Activated T-helper 2 cell treated with anti-CD3 and anti-CD28 coated beads, Interferon-gamma antibody, Interleukin-2, Interleukin-4, amounts not matched to agents 10 μg/mL and 5 μg/mL and 100 μg/mL, durations not matched to agents 14 hours and 24 hours and 36 hours (primary cell): ENCODE data around the gene PSPH. TPM values are rescaled to one million over a fixed set of nuclear protein-coding genes. Genes with fewer than 3 reads are reported as not detected.
"Not testable (repeated sequence)": the region's sequence is repeated elsewhere in the genome, so short reads cannot be mapped to it uniquely, and the experiment has no call there.

Experiments used
- DNase-seq: peaks from one replicate; pipeline ENCODE4 v3.0.0; 2021; ENCODE audit warnings: low spot score
- H3K27ac Mint-ChIP-seq: one replicate; pipeline ENCODE4 v1.8.0; 2021; ENCODE audit warnings: mixed read lengths
- H3K27me3 Mint-ChIP-seq: one replicate; pipeline ENCODE4 v1.8.0; 2021; ENCODE audit warnings: low read depth, mixed read lengths
- H3K36me3 Mint-ChIP-seq: one replicate; pipeline ENCODE4 v1.8.0; 2021; ENCODE audit warnings: low read depth, mixed read lengths
- H3K4me1 Mint-ChIP-seq: one replicate; pipeline ENCODE4 v1.8.0; 2021; ENCODE audit warnings: low read depth, mixed read lengths
- H3K4me3 Mint-ChIP-seq: one replicate; pipeline ENCODE4 v1.8.0; 2021; ENCODE audit warnings: low read depth, mild to moderate bottlenecking, moderate library complexity, mixed read lengths
- H3K9me3 Mint-ChIP-seq: one replicate; pipeline ENCODE4 v1.8.0; 2021; ENCODE audit warnings: mixed read lengths
- intact Hi-C: fragments of 100-400 bp; cut with micrococcal nuclease; formaldehyde crosslinking; loops from one replicate; pipeline ENCODE4 v1.15.1; 2023
- total RNA-seq: library from RNA; stranded (reverse); gene quantifications from 2 replicates; pipeline ENCODE4 v1.2.3, GENCODE V29; 2022

Gene PSPH
- total RNA-seq, 1 donor from 2014 or later = 20.8 TPM

- H3K9me3 Mint-ChIP-seq, H3K27me3 Mint-ChIP-seq, H3K27ac Mint-ChIP-seq, DNase-seq, H3K4me3 Mint-ChIP-seq, intact Hi-C loops: not testable (repeated sequence)
- Mint-ChIP-seq H3K36me3 (peaks cover 28% of the 10 kb centered on the region), H3K4me1 (peaks cover 17% of the 10 kb centered on the region)
Measured at GRCh38 chr7:56048763-56049162, 2.5 kb downstream of the PSPH start.

DNA sequence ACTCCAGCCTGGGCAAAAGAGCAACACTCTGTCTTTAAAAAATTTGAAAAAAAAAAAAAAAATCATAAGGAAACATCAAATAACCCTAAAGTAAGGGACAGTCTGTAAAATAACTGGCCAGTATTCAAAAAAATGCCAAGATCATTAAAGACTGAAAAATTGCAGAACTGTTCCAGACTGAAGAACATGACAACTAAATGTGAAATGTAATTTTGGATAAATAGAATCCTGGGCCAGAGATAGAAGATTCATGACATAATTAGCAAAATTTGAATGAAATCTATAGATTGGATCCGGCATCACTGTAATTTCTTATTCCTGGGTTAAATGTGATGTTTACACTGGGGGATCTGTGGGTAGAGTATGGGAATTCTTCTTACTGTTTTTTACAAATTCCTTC is 3.0 kb downstream of the PSPH start:
- Mint-ChIP-seq H3K36me3 (peaks cover 23% of the 10 kb centered on the region), H3K9me3 (no peaks in the 10 kb centered on the region), H3K27ac (no peak overlapping the region), H3K27me3 (no peaks in the 10 kb centered on the region), H3K4me3 (no peak overlapping the region), H3K4me1 (peaks cover 16% of the 10 kb centered on the region)
- intact Hi-C loops = no loop called here
- no peak for DNase-seq

DNA sequence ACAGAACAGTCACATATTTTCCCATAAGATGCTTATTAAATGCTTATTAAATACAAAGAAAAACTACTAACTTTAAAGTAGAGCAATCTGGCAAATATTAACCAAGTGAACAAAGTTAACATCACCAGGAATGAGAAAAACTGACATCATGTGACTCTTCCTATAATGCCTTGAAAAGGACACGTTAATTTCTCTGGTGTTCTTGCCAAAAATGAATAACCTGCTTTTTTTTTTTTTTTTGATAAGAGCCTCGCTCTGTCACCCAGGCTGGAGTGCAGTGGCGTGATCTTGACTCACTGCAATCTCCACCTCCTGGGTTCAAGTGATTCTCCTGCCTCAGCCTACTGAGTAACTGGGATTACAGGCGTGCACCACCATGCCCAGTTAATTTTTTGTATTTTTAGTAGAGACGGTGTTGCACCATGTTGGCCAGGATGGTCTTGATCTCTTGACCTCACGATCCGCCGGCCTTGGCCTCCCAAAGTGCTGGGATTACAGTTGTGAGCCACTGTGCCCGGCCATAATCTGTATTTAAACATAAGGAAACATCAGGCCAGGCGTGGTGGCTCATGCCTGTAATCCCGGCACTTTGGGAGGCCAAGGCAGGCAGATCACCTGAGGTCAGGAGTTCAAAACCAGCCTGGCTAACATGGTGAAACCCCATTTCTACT is 3.7 kb downstream of the PSPH start:
- H3K4me3 Mint-ChIP-seq, H3K27ac Mint-ChIP-seq, H3K27me3 Mint-ChIP-seq, DNase-seq, intact Hi-C loops, H3K9me3 Mint-ChIP-seq: not testable (repeated sequence)
- Mint-ChIP-seq H3K36me3 (peaks cover 18% of the 10 kb centered on the region), H3K4me1 (peaks cover 11% of the 10 kb centered on the region)

DNA sequence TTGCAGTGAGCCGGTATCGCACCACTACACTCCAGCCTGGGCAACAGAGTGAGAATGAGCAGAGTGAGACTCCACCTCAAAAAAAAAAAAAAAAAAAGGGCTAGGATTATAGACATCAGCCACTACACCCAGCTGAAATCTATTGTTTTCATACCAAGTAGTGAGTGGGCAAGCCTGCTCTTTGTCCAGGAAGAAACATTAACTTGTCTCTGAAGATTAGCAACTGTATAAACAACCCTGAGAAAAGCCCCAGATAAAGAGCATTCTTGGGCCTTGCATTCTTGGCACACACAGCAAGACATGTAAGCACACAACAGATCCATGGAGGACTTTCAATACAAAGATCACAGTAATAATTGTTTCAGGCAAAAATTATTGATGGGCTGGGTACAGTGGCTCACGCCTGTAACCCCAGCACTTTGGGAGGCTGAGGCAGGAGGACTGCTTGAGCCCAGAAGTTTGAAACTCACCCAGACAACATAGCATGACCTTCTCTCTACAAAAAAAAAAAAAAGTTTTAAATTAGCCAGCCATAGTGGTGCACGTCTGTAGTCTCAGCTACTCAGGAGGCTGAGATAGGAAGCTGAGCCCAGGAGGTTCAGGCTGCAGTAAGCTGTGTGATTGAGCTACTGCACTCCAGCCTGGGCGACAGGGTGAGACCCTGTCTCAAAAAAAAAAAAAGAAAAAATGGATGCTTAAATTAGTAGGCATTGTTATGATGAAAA is 4.4 kb downstream of the PSPH start:
- H3K36me3 Mint-ChIP-seq = peaks cover 19% of the 10 kb centered on the region
- no peaks in the 10 kb centered on the region for H3K9me3 Mint-ChIP-seq
- H3K4me1 Mint-ChIP-seq = peaks cover 11% of the 10 kb centered on the region
- DNase-seq = no peak
- H3K4me3 Mint-ChIP-seq = no peak overlapping the region
- intact Hi-C loops = no loop called here
- no peak overlapping the region for H3K27ac Mint-ChIP-seq
- no peaks in the 10 kb centered on the region for H3K27me3 Mint-ChIP-seq

DNA sequence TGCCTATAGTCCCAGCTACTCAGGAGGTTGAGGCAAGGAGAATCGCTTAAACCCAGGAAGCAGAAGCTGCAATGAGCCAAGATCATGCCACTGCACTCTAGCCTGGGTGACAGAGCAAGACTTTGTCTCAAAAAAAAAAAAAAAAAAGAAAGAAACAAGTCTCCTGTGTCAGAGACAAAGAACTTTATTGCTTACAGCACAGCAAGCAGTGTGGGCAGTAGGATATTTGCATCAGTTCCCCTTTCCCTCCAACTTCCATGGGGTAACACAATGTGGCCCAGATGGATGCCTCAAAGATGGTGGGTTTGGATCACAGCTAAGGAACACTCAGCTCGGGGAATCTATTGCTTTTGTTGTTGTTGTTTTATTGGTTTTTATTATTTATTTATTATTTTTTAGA is 5.5 kb downstream of the PSPH start:
- H3K4me1 Mint-ChIP-seq = peaks cover 11% of the 10 kb centered on the region
- H3K36me3 Mint-ChIP-seq = peaks cover 19% of the 10 kb centered on the region

GRCh38 chr7:56040730-56041129 is 10.5 kb downstream of the PSPH start:
- Mint-ChIP-seq H3K27ac (no peak overlapping the region), H3K27me3 (no peaks in the 10 kb centered on the region), H3K4me3 (no peak overlapping the region), H3K4me1 (no peaks in the 10 kb centered on the region), H3K36me3 (peaks cover 15% of the 10 kb centered on the region), H3K9me3 (no peaks in the 10 kb centered on the region)
- intact Hi-C loops = no loop called here
- DNase-seq = no peak

More for the DNA sequence above, 5.5 kb downstream of the PSPH start:
- H3K27ac Mint-ChIP-seq, intact Hi-C loops, H3K9me3 Mint-ChIP-seq, H3K4me3 Mint-ChIP-seq, DNase-seq, H3K27me3 Mint-ChIP-seq: not testable (repeated sequence)

DNA sequence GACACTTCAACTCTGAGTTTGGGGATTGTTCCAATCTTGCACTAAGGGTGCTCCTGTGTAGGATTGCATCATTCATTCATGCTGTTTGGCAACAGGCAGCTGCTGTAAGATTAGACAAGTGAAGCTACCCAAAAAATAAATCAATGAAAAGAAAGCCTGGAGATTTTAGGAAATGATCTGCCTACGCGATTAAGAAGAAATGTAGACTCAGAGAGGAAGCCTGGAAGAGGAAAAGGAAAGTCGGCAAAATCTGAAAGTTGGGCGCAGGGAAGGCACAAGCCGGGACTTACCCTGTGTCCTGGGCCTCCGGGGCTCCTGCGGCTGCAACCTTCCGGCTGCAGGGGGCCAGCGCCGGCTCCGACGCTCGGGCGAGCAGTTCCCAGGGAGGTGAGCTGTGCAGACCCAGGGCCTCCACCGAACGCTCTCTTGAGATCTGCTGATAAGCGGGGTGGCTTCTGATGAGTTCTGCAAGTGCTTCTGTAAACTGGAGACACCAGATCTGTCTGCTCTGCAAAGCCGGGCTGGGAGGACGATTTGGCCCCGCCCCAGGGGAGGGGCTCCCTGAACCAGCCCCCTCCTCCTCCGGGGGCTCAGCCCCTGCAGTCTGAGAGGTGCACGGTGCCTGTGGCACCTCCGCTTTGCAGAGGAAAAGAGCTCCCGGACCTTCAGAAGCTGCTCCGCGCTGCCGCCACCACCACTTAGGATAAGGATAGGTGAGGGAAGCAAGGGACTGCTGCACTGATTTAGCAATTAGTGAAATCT is 17.4 kb downstream of the PSPH start:
- Mint-ChIP-seq H3K27ac (peak overlapping the region; percentile 75), H3K27me3 (no peaks in the 10 kb centered on the region), H3K4me3 (peak overlapping the region; percentile 88), H3K9me3 (no peaks in the 10 kb centered on the region), H3K4me1 (peaks cover 12% of the 10 kb centered on the region), H3K36me3 (peaks cover 18% of the 10 kb centered on the region)
- peak; percentile 75 for DNase-seq
- intact Hi-C loops = loop anchor here (1.0 to 2.0 kb wide), 2 partner anchors 17 to 31 kb away; partner anchors contain the start of genes CCT6A, PSPH and SUMF2

DNA sequence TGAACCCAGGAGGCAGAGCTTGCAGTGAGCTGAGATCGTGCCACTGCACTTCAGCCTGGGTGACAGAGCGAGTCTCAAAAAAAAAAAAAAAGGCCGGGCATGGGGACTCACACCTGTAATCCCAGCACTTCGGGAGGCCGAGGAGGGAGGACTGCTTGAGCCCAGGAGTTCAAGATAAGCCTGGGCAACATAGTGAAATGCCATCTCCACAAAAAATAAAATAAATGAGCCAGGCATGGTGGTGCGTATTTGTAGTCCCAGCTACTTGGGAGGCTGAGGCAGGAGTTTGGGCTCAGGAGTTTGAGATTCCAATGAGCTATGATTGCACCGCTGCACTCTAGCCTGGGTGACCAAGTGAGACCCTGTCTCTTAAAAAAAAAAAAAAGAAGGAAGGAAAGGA is 18.7 kb downstream of the PSPH start:
- not testable (repeated sequence) for H3K9me3 Mint-ChIP-seq

GRCh38 chr7:56031556-56031955 is 19.7 kb downstream of the PSPH start:
- H3K4me1 Mint-ChIP-seq = peaks cover 13% of the 10 kb centered on the region
- H3K4me3 Mint-ChIP-seq = peak overlapping the region; percentile 15
- H3K27me3 Mint-ChIP-seq, H3K9me3 Mint-ChIP-seq, H3K27ac Mint-ChIP-seq, DNase-seq, intact Hi-C loops: not testable (repeated sequence)
- H3K36me3 Mint-ChIP-seq = peaks cover 23% of the 10 kb centered on the region

More for the DNA sequence above, 18.7 kb downstream of the PSPH start:
- peak overlapping the region; percentile 33 for H3K4me3 Mint-ChIP-seq
- intact Hi-C loops, H3K27me3 Mint-ChIP-seq, DNase-seq, H3K27ac Mint-ChIP-seq: not testable (repeated sequence)
- H3K4me1 Mint-ChIP-seq = peaks cover 12% of the 10 kb centered on the region
- H3K36me3 Mint-ChIP-seq = peaks cover 21% of the 10 kb centered on the region

GRCh38 chr7:56030340-56030739 is 20.9 kb downstream of the PSPH start:
- Mint-ChIP-seq H3K27ac (no peak overlapping the region), H3K4me3 (no peak overlapping the region), H3K4me1 (peaks cover 14% of the 10 kb centered on the region), H3K9me3 (no peaks in the 10 kb centered on the region), H3K27me3 (no peaks in the 10 kb centered on the region), H3K36me3 (peaks cover 27% of the 10 kb centered on the region)
- DNase-seq = no peak
- intact Hi-C loops = no loop called here

- Mint-ChIP-seq H3K9me3 (no peaks in the 10 kb centered on the region), H3K4me1 (peaks cover 14% of the 10 kb centered on the region), H3K27me3 (no peaks in the 10 kb centered on the region), H3K4me3 (no peak overlapping the region), H3K36me3 (peaks cover 31% of the 10 kb centered on the region), H3K27ac (no peak overlapping the region)
- no peak for DNase-seq
- intact Hi-C loops = no loop called here
Measured at GRCh38 chr7:56028942-56029630, 22.2 kb downstream of the PSPH start.

GRCh38 chr7:56026538-56026937 is 24.7 kb downstream of the PSPH start:
- no peaks in the 10 kb centered on the region for H3K9me3 Mint-ChIP-seq
- no peak for DNase-seq
- intact Hi-C loops = no loop called here
- H3K4me3 Mint-ChIP-seq = no peak overlapping the region
- peaks cover 24% of the 10 kb centered on the region for H3K36me3 Mint-ChIP-seq
- no peaks in the 10 kb centered on the region for H3K27me3 Mint-ChIP-seq
- H3K4me1 Mint-ChIP-seq = peaks cover 2% of the 10 kb centered on the region
- no peak overlapping the region for H3K27ac Mint-ChIP-seq
